SH-SY5Y (cell line): ENCODE results near the gene C1GALT1C1L.

Experiments used
- GATA2 ChIP-seq: IDR thresholded peaks from 2 replicates; pipeline ENCODE4 v1.6.1; 2011; ENCODE audit warnings: mild to moderate bottlenecking, low read depth, low read length
- GATA3 ChIP-seq: IDR thresholded peaks from 2 replicates; pipeline ENCODE4 v1.6.1; 2011; ENCODE audit warnings: low read depth, mild to moderate bottlenecking, low read length, moderate library complexity

GRCh38 chr2:43676322-43677050 lies at the start of gene C1GALT1C1L:
- no peak for TF ChIP-seq GATA2
- TF ChIP-seq GATA3 = no peak
